HepG2 (cell line): ENCODE data around the gene ZNF561. TPM values are rescaled to one million over a fixed set of nuclear protein-coding genes. Genes with fewer than 3 reads are reported as not detected.

Experiments used
- ARID2 ChIP-seq: sonication (generic); formaldehyde crosslinking; IDR thresholded peaks from 2 replicates; pipeline ENCODE4 v1.8.1; 2022; ENCODE audit warnings: mild to moderate bottlenecking, missing genetic modification reagents, borderline replicate concordance
- MIER2 ChIP-seq: IDR thresholded peaks from 2 replicates; pipeline ENCODE4 v1.6.1; 2016; ENCODE audit warnings: missing biosample characterization, missing genetic modification reagents
- MTA1 ChIP-seq: sonication (generic); formaldehyde crosslinking; IDR thresholded peaks from 2 replicates; pipeline ENCODE4 v1.4.0; 2020; ENCODE audit warnings: missing genetic modification reagents, mild to moderate bottlenecking, borderline replicate concordance
- MTF1 ChIP-seq: sonication (generic); formaldehyde crosslinking; IDR thresholded peaks from 2 replicates; pipeline ENCODE4 v1.5.0; 2020; ENCODE audit warnings: missing genetic modification reagents
- PHF20 ChIP-seq: sonication (generic); formaldehyde crosslinking; IDR thresholded peaks from 2 replicates; pipeline ENCODE4 v1.5.0; 2020; ENCODE audit warnings: mild to moderate bottlenecking, missing genetic modification reagents
- RBM39 ChIP-seq: fragments of 200-400 bp; formaldehyde crosslinking; IDR thresholded peaks from one replicate; pipeline ENCODE4 v1.6.1; 2018; ENCODE audit warnings: antibody characterized with exemption, mild to moderate bottlenecking, low read depth, low read length; ENCODE audit not compliant: poor library complexity, severe bottlenecking
- ZFP36L1 ChIP-seq: sonication (generic); formaldehyde crosslinking; IDR thresholded peaks from 2 replicates; pipeline ENCODE4 v1.8.0; 2022; ENCODE audit warnings: mild to moderate bottlenecking, missing genetic modification reagents, moderate library complexity
- ZFP82 ChIP-seq: sonication (generic); formaldehyde crosslinking; IDR thresholded peaks from 2 replicates; pipeline ENCODE4 v1.5.1; 2020; ENCODE audit warnings: mild to moderate bottlenecking, missing genetic modification reagents, borderline replicate concordance
- ZMYM2 ChIP-seq: sonication (generic); formaldehyde crosslinking; IDR thresholded peaks from 2 replicates; pipeline ENCODE4 v1.8.0; 2022; ENCODE audit warnings: mild to moderate bottlenecking, missing genetic modification reagents
- ZNF296 ChIP-seq: sonication (generic); formaldehyde crosslinking; conservative IDR thresholded peaks from 2 replicates; pipeline ENCODE4 v1.5.0; 2020; ENCODE audit warnings: mild to moderate bottlenecking, missing genetic modification reagents
- ZNF501 ChIP-seq: sonication (generic); formaldehyde crosslinking; IDR thresholded peaks from 2 replicates; pipeline ENCODE4 v1.5.1; 2020; ENCODE audit warnings: mild to moderate bottlenecking, moderate library complexity, missing genetic modification reagents
- ZNF614 ChIP-seq: IDR thresholded peaks from 2 replicates; pipeline ENCODE4 v1.6.1; 2018; ENCODE audit warnings: missing biosample characterization, missing genetic modification reagents, inconsistent platforms, borderline replicate concordance
- polyA plus RNA-seq, 8 experiments: library from polyadenylated mRNA; depleted of rRNA in 3 of 8; stranded (reverse) in 7 of 8; unstranded in 1 of 8; fragments of >200 nt; fragmentation: Illumina TruSeq in 4 of 8; extraction: Trizol in 4 of 8; gene quantifications; 2 replicates each; pipeline versions ENCODE4 v1.2.1 to v1.2.3, GENCODE V29; 2011 to 2016; ENCODE audit warnings: low read depth in 4 of 8, missing spikeins in 1 of 8, mixed read lengths in 1 of 8; ENCODE audit not compliant: insufficient read depth in 1 of 8
- total RNA-seq, 5 experiments: library from RNA; depleted of rRNA; stranded (reverse); fragments of >200 nt; fragmentation: Illumina TruSeq; extraction: Trizol; gene quantifications; 2 replicates each; pipeline ENCODE4 v1.2.3, GENCODE V29; 2016; ENCODE audit warnings: low read depth in 1 of 5
- TF ChIP-seq, protein P1 (sequence below): sonication (generic); formaldehyde crosslinking; IDR thresholded peaks from 2 replicates; pipeline ENCODE4 v1.9.0; 2021; ENCODE audit warnings: mild to moderate bottlenecking, missing genetic modification reagents
- TF ChIP-seq, protein P2 (sequence below), 2 experiments: IDR thresholded peaks; 2 replicates each; pipeline ENCODE4 v1.6.1; 2011 to 2012; ENCODE audit warnings: low read length in 2 of 2, borderline replicate concordance in 1 of 2, low read depth in 1 of 2, mild to moderate bottlenecking in 1 of 2, moderate library complexity in 1 of 2
- TF ChIP-seq, protein P3 (sequence below): sonication (generic); formaldehyde crosslinking; IDR thresholded peaks from 2 replicates; pipeline ENCODE4 v1.8.1; 2022; ENCODE audit warnings: low read depth, mild to moderate bottlenecking, missing genetic modification reagents

The ZNF561 gene
- total and polyA plus RNA-seq, 2 of the 13 experiments (the other 11 are each of a cell fraction or from before 2014, with no cell fraction given) = 19.8 to 35.1 TPM

DNA sequence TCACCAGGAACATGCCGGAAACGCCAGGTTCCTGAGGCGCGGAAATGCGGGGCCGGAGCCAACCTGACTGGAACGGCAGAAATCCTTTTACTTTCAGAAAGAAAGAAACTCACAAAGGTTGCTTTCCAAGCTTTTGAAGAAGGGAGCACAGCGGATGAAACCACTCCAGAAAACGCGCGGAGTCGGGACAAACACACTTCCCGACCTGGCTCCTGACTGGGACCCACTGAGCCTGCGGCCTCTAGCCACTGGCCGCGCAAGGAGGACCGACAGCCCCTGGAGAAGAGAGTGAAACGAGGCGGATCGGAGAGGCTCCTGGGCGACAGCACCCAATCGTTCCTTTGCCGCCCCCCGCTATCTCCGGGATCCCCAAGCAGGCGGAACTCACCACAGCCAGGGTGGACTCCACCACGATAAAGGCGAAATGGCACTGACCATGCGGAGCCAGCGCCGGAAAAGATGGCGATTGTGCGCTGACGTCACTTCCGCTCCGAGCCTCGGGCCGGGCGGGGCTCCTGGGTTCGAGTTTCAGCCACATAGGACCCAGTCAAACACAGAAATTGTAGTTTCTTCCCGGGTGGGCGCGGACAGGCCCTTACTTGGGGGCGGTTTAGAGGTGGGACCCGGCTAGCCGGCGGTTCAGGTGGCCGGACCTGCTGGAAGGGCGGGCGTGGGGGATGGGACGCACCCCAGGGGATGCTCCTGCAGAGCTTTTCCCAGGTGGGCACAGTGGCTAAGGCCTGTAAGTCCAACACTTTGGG is 36.8 kb downstream of the ZNF561 start, which contains the start of gene ZNF121 (continued):
- TF ChIP-seq, protein P1, sequence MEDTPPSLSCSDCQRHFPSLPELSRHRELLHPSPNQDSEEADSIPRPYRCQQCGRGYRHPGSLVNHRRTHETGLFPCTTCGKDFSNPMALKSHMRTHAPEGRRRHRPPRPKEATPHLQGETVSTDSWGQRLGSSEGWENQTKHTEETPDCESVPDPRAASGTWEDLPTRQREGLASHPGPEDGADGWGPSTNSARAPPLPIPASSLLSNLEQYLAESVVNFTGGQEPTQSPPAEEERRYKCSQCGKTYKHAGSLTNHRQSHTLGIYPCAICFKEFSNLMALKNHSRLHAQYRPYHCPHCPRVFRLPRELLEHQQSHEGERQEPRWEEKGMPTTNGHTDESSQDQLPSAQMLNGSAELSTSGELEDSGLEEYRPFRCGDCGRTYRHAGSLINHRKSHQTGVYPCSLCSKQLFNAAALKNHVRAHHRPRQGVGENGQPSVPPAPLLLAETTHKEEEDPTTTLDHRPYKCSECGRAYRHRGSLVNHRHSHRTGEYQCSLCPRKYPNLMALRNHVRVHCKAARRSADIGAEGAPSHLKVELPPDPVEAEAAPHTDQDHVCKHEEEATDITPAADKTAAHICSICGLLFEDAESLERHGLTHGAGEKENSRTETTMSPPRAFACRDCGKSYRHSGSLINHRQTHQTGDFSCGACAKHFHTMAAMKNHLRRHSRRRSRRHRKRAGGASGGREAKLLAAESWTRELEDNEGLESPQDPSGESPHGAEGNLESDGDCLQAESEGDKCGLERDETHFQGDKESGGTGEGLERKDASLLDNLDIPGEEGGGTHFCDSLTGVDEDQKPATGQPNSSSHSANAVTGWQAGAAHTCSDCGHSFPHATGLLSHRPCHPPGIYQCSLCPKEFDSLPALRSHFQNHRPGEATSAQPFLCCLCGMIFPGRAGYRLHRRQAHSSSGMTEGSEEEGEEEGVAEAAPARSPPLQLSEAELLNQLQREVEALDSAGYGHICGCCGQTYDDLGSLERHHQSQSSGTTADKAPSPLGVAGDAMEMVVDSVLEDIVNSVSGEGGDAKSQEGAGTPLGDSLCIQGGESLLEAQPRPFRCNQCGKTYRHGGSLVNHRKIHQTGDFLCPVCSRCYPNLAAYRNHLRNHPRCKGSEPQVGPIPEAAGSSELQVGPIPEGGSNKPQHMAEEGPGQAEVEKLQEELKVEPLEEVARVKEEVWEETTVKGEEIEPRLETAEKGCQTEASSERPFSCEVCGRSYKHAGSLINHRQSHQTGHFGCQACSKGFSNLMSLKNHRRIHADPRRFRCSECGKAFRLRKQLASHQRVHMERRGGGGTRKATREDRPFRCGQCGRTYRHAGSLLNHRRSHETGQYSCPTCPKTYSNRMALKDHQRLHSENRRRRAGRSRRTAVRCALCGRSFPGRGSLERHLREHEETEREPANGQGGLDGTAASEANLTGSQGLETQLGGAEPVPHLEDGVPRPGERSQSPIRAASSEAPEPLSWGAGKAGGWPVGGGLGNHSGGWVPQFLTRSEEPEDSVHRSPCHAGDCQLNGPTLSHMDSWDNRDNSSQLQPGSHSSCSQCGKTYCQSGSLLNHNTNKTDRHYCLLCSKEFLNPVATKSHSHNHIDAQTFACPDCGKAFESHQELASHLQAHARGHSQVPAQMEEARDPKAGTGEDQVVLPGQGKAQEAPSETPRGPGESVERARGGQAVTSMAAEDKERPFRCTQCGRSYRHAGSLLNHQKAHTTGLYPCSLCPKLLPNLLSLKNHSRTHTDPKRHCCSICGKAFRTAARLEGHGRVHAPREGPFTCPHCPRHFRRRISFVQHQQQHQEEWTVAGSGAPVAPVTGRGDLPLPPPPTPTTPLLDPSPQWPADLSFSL (CRISPR knock-in tag) = no peak
- TF ChIP-seq ZNF614 (no peak), RBM39 (peak; percentile 83), ZFP82 (CRISPR knock-in tag) (peak; percentile 91), MIER2 (CRISPR knock-in tag) (no peak; the same call in 1 of the 2 replicates), ZMYM2 (CRISPR knock-in tag) (no peak; the same call in 1 of the 2 replicates), ZNF501 (peak; percentile 70), MTA1 (CRISPR knock-in tag) (peak; percentile 51; the same call in 1 of the 2 replicates), ZFP36L1 (CRISPR knock-in tag) (0 out of 2 replicates have a peak, but pooled peaks have one; percentile 28), ZNF296 (CRISPR knock-in tag) (peak; percentile 88), PHF20 (peak; percentile 84), MTF1 (CRISPR knock-in tag) (no peak), ARID2 (CRISPR knock-in tag) (peak; percentile 53; the same call in 1 of the 2 replicates)
- TF ChIP-seq, protein P2, sequence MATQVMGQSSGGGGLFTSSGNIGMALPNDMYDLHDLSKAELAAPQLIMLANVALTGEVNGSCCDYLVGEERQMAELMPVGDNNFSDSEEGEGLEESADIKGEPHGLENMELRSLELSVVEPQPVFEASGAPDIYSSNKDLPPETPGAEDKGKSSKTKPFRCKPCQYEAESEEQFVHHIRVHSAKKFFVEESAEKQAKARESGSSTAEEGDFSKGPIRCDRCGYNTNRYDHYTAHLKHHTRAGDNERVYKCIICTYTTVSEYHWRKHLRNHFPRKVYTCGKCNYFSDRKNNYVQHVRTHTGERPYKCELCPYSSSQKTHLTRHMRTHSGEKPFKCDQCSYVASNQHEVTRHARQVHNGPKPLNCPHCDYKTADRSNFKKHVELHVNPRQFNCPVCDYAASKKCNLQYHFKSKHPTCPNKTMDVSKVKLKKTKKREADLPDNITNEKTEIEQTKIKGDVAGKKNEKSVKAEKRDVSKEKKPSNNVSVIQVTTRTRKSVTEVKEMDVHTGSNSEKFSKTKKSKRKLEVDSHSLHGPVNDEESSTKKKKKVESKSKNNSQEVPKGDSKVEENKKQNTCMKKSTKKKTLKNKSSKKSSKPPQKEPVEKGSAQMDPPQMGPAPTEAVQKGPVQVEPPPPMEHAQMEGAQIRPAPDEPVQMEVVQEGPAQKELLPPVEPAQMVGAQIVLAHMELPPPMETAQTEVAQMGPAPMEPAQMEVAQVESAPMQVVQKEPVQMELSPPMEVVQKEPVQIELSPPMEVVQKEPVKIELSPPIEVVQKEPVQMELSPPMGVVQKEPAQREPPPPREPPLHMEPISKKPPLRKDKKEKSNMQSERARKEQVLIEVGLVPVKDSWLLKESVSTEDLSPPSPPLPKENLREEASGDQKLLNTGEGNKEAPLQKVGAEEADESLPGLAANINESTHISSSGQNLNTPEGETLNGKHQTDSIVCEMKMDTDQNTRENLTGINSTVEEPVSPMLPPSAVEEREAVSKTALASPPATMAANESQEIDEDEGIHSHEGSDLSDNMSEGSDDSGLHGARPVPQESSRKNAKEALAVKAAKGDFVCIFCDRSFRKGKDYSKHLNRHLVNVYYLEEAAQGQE (IDR thresholded peaks at IDR 0.05; ENCODE audit: borderline replicate concordance in 1 of 2, low read depth in 1 of 2, low read length in 2 of 2) = no peak
- TF ChIP-seq, protein P3, sequence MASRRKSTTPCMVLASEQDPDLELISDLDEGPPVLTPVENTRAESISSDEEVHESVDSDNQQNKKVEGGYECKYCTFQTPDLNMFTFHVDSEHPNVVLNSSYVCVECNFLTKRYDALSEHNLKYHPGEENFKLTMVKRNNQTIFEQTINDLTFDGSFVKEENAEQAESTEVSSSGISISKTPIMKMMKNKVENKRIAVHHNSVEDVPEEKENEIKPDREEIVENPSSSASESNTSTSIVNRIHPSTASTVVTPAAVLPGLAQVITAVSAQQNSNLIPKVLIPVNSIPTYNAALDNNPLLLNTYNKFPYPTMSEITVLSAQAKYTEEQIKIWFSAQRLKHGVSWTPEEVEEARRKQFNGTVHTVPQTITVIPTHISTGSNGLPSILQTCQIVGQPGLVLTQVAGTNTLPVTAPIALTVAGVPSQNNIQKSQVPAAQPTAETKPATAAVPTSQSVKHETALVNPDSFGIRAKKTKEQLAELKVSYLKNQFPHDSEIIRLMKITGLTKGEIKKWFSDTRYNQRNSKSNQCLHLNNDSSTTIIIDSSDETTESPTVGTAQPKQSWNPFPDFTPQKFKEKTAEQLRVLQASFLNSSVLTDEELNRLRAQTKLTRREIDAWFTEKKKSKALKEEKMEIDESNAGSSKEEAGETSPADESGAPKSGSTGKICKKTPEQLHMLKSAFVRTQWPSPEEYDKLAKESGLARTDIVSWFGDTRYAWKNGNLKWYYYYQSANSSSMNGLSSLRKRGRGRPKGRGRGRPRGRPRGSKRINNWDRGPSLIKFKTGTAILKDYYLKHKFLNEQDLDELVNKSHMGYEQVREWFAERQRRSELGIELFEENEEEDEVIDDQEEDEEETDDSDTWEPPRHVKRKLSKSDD (CRISPR knock-in tag) = 0 out of 2 replicates have a peak, but pooled peaks have one; percentile 70
